HepG2 (cell line): ENCODE data around the gene SART1. TPM values are rescaled to one million over a fixed set of nuclear protein-coding genes. Genes with fewer than 3 reads are reported as not detected.

Experiments used
- CREB3 ChIP-seq: sonication (generic); formaldehyde crosslinking; IDR thresholded peaks from 2 replicates; pipeline ENCODE4 v1.5.0; 2020; ENCODE audit warnings: missing genetic modification reagents
- EP300 ChIP-seq, 3 experiments: sonication (generic) in 1 of 3; formaldehyde crosslinking in 1 of 3; IDR thresholded peaks; 2 replicates each; pipeline versions ENCODE4 v1.5.1 to v1.6.1; 2011 to 2020; ENCODE audit warnings: low read depth in 2 of 3, low read length in 2 of 3, borderline replicate concordance in 1 of 3, improper control_type of control experiment in 1 of 3, mild to moderate bottlenecking in 1 of 3, missing genetic modification reagents in 1 of 3, moderate library complexity in 1 of 3
- HNRNPUL1 ChIP-seq: fragments of 200-400 bp; formaldehyde crosslinking; IDR thresholded peaks from 2 replicates; pipeline ENCODE4 v1.6.1; 2017; ENCODE audit warnings: low read depth, mild to moderate bottlenecking, low read length, moderate library complexity
- ISX ChIP-seq: sonication (generic); formaldehyde crosslinking; conservative IDR thresholded peaks from 2 replicates; pipeline ENCODE4 v1.5.0; 2020; ENCODE audit warnings: missing genetic modification reagents
- KAT2B ChIP-seq: fragments of 150-350 bp; IDR thresholded peaks from 2 replicates; pipeline ENCODE4 v1.6.1; 2014; ENCODE audit warnings: low read depth, low read length, borderline replicate concordance
- KDM3A ChIP-seq: IDR thresholded peaks from 2 replicates; pipeline ENCODE4 v1.6.1; 2018; ENCODE audit warnings: low read depth, missing compliant biosample characterization
- PPARG ChIP-seq: conservative IDR thresholded peaks from 2 replicates; pipeline ENCODE4 v1.6.1; 2016; ENCODE audit warnings: missing biosample characterization, missing genetic modification reagents
- RXRA ChIP-seq: sonication (generic); formaldehyde crosslinking; IDR thresholded peaks from 2 replicates; pipeline ENCODE4 v1.5.1; 2020; ENCODE audit warnings: missing genetic modification reagents
- SAP130 ChIP-seq: IDR thresholded peaks from 2 replicates; pipeline ENCODE4 v1.6.1; 2016; ENCODE audit warnings: low read depth
- SKIL ChIP-seq: sonication (generic); formaldehyde crosslinking; IDR thresholded peaks from 2 replicates; pipeline ENCODE4 v1.8.0; 2022; ENCODE audit warnings: missing genetic modification reagents, mild to moderate bottlenecking, moderate library complexity, borderline replicate concordance
- SMYD3 ChIP-seq: sonication (generic); formaldehyde crosslinking; IDR thresholded peaks from 2 replicates; pipeline ENCODE4 v1.8.1; 2023; ENCODE audit warnings: mild to moderate bottlenecking, missing genetic modification reagents
- TERF1 ChIP-seq: sonication (generic); formaldehyde crosslinking; IDR thresholded peaks from 2 replicates; pipeline ENCODE4 v1.8.0; 2022; ENCODE audit warnings: mild to moderate bottlenecking, missing genetic modification reagents, moderate library complexity
- ZC3H4 ChIP-seq: sonication (generic); formaldehyde crosslinking; IDR thresholded peaks from 2 replicates; pipeline ENCODE4 v1.4.0; 2020; ENCODE audit warnings: missing genetic modification reagents, borderline replicate concordance
- ZFAT ChIP-seq: sonication (generic); formaldehyde crosslinking; conservative IDR thresholded peaks from 2 replicates; pipeline ENCODE4 v1.8.1; 2023; ENCODE audit warnings: missing genetic modification reagents, inconsistent platforms
- ZFP36L2 ChIP-seq: sonication (generic); formaldehyde crosslinking; IDR thresholded peaks from 2 replicates; pipeline ENCODE4 v1.4.0; 2020; ENCODE audit warnings: missing genetic modification reagents
- ZNF230 ChIP-seq: sonication (generic); formaldehyde crosslinking; IDR thresholded peaks from 2 replicates; pipeline ENCODE4 v1.4.0; 2020; ENCODE audit warnings: mild to moderate bottlenecking, missing genetic modification reagents
- ZNF317 ChIP-seq: sonication (generic); formaldehyde crosslinking; IDR thresholded peaks from 2 replicates; pipeline ENCODE4 v1.5.0; 2020; ENCODE audit warnings: mild to moderate bottlenecking, missing genetic modification reagents
- ZNF589 ChIP-seq: sonication (generic); formaldehyde crosslinking; conservative IDR thresholded peaks from 2 replicates; pipeline ENCODE4 v1.8.0; 2022; ENCODE audit warnings: mild to moderate bottlenecking, moderate library complexity, missing genetic modification reagents
- polyA plus RNA-seq, 8 experiments: library from polyadenylated mRNA; depleted of rRNA in 3 of 8; stranded (reverse) in 7 of 8; unstranded in 1 of 8; fragments of >200 nt; fragmentation: Illumina TruSeq in 4 of 8; extraction: Trizol in 4 of 8; gene quantifications; 2 replicates each; pipeline versions ENCODE4 v1.2.1 to v1.2.3, GENCODE V29; 2011 to 2016; ENCODE audit warnings: low read depth in 4 of 8, missing spikeins in 1 of 8, mixed read lengths in 1 of 8; ENCODE audit not compliant: insufficient read depth in 1 of 8
- total RNA-seq, 5 experiments: library from RNA; depleted of rRNA; stranded (reverse); fragments of >200 nt; fragmentation: Illumina TruSeq; extraction: Trizol; gene quantifications; 2 replicates each; pipeline ENCODE4 v1.2.3, GENCODE V29; 2016; ENCODE audit warnings: low read depth in 1 of 5
- TF ChIP-seq, protein P1 (sequence below): sonication (generic); formaldehyde crosslinking; IDR thresholded peaks from 2 replicates; pipeline ENCODE4 v1.5.0; 2020; ENCODE audit warnings: missing genetic modification reagents
- TF ChIP-seq, protein P2 (sequence below): sonication (generic); formaldehyde crosslinking; IDR thresholded peaks from 2 replicates; pipeline ENCODE4 v1.5.0; 2020; ENCODE audit warnings: missing genetic modification reagents
- TF ChIP-seq, protein P3 (sequence below): sonication (generic); formaldehyde crosslinking; IDR thresholded peaks from 2 replicates; pipeline ENCODE4 v1.8.1; 2023; ENCODE audit warnings: mild to moderate bottlenecking, moderate library complexity, missing genetic modification reagents

Gene SART1
- total and polyA plus RNA-seq, 2 of the 13 experiments (the other 11 are each of a cell fraction or from before 2014, with no cell fraction given) = 11.3 to 22.5 TPM

GRCh38 chr11:66022401-66023185, 61.1 kb downstream of the SART1 start (continued):
- peak; percentile 59; the same call in 1 of the 2 replicates for TF ChIP-seq CREB3
- TF ChIP-seq ZNF230 (CRISPR knock-in tag) = no peak
- TF ChIP-seq, protein P1, sequence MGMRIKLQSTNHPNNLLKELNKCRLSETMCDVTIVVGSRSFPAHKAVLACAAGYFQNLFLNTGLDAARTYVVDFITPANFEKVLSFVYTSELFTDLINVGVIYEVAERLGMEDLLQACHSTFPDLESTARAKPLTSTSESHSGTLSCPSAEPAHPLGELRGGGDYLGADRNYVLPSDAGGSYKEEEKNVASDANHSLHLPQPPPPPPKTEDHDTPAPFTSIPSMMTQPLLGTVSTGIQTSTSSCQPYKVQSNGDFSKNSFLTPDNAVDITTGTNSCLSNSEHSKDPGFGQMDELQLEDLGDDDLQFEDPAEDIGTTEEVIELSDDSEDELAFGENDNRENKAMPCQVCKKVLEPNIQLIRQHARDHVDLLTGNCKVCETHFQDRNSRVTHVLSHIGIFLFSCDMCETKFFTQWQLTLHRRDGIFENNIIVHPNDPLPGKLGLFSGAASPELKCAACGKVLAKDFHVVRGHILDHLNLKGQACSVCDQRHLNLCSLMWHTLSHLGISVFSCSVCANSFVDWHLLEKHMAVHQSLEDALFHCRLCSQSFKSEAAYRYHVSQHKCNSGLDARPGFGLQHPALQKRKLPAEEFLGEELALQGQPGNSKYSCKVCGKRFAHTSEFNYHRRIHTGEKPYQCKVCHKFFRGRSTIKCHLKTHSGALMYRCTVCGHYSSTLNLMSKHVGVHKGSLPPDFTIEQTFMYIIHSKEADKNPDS = no peak
- TF ChIP-seq, protein P2, sequence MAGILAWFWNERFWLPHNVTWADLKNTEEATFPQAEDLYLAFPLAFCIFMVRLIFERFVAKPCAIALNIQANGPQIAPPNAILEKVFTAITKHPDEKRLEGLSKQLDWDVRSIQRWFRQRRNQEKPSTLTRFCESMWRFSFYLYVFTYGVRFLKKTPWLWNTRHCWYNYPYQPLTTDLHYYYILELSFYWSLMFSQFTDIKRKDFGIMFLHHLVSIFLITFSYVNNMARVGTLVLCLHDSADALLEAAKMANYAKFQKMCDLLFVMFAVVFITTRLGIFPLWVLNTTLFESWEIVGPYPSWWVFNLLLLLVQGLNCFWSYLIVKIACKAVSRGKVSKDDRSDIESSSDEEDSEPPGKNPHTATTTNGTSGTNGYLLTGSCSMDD (CRISPR knock-in tag) = no peak
- no peak for TF ChIP-seq TERF1
- TF ChIP-seq PPARG (CRISPR knock-in tag) = no peak
- no peak for TF ChIP-seq ZFAT (CRISPR knock-in tag)
- no peak for TF ChIP-seq ZFP36L2
- TF ChIP-seq ZNF317 = no peak
- TF ChIP-seq SMYD3 (CRISPR knock-in tag) = no peak
- no peak for TF ChIP-seq ISX (CRISPR knock-in tag)
- peak; percentile 33; the same call in 1 of the 2 replicates for TF ChIP-seq SAP130 (CRISPR knock-in tag)
- TF ChIP-seq KDM3A (CRISPR knock-in tag) = 0 out of 2 replicates have a peak, but pooled peaks have one; percentile 64
- TF ChIP-seq, protein P3, sequence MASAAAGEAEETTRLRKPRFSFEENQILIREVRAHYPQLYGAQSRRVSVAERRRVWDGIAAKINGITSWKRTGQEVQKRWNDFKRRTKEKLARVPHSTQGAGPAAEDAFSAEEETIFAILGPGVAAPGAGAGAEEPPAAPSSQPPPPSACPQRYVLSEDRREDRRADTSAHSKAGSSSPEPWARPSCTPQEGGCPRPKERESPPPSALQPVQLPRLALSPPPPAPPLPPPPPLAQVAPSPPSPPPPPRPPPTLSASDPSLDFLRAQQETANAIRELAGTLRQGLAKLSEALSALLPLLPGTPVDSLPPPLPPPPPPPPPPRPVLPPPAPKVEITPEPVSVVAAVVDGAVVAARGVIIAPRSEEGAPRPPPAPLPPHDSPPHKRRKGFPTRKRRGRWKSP (CRISPR knock-in tag) = no peak
- TF ChIP-seq EP300 (IDR thresholded peaks at IDR 0.05; ENCODE audit: low read depth in 2 of 2, low read length in 2 of 2) = no peak
- TF ChIP-seq EP300 (CRISPR knock-in tag; IDR thresholded peaks at IDR 0.05; ENCODE audit: borderline replicate concordance) = no peak
- TF ChIP-seq KAT2B = no peak
- no peak for TF ChIP-seq HNRNPUL1
- no peak for TF ChIP-seq ZC3H4
- TF ChIP-seq ZNF589 (CRISPR knock-in tag) = no peak
- TF ChIP-seq RXRA (CRISPR knock-in tag) = peak; percentile 35; the same call in 1 of the 2 replicates
- no peak for TF ChIP-seq SKIL (CRISPR knock-in tag)
